ENCODE measurements around the gene TNP2. TPM values are rescaled to one million over a fixed set of nuclear protein-coding genes. Genes with fewer than 3 reads are reported as not detected.

The TNP2 gene
- total RNA-seq, 4 donors from 2014 or later, result not detected

GRCh38 chr16:11270602-11271162 lies 1.6 kb upstream of the TNP2 start:
- H3K9me3 ChIP-seq, result no peaks in the 10 kb centered on the region
- intact Hi-C loops (cut with DNase I; ENCODE audit: low total_unique reads), result no loop called here
- H3K27me3 ChIP-seq, result no peaks in the 10 kb centered on the region
- TF ChIP-seq CTCF (IDR thresholded peaks at IDR 0.05 in 4 of 5, conservative IDR thresholded peaks at IDR 0.05 in 1 of 5) (no peak), POLR2A (IDR thresholded peaks at IDR 0.05) (no peak)
- no peaks in the 10 kb centered on the region for H3K4me1 ChIP-seq
- no peak overlapping the region for H3K4me3 ChIP-seq
- in situ Hi-C loops (cut with MboI; ENCODE audit: low sequenced_read_pairs in 4 of 4), result no loop called here
- H3K36me3 ChIP-seq, result no peaks in the 10 kb centered on the region
- ATAC-seq (no peak), DNase-seq (no peak)
- no peak overlapping the region for H3K27ac ChIP-seq

GRCh38 chr16:11265124-11265523 lies 4.0 kb downstream of the TNP2 start:
- no peaks in the 10 kb centered on the region for H3K36me3 ChIP-seq
- no peaks in the 10 kb centered on the region for H3K27me3 ChIP-seq
- H3K4me3 ChIP-seq, result no peak overlapping the region
- H3K27ac ChIP-seq, result no peak overlapping the region
- no peaks in the 10 kb centered on the region for H3K4me1 ChIP-seq
- no peaks in the 10 kb centered on the region for H3K9me3 ChIP-seq
- ATAC-seq (no peak), DNase-seq (no peak)
- TF ChIP-seq CTCF (IDR thresholded peaks at IDR 0.05 in 4 of 5, conservative IDR thresholded peaks at IDR 0.05 in 1 of 5), result no peak
- TF ChIP-seq POLR2A (IDR thresholded peaks at IDR 0.05), result no peak
- intact Hi-C loops (cut with DNase I; ENCODE audit: low total_unique reads), result no loop called here
- in situ Hi-C loops (cut with MboI; ENCODE audit: low sequenced_read_pairs in 4 of 4), result loop anchor here in 1 of 4 donors (10.0 kb wide), 1 partner anchor 290 kb away; no protein-coding TSS in a partner anchor

- H3K27ac ChIP-seq, result no peak overlapping the region
- no peak for DNase-seq
- peaks cover 0 to 2% of the 10 kb centered on the region in 2 donors for H3K4me1 ChIP-seq
- intact Hi-C loops (cut with DNase I; ENCODE audit: low total_unique reads) (no loop called here), in situ Hi-C loops (cut with MboI; ENCODE audit: low sequenced_read_pairs in 4 of 4) (loop anchor here (5.0 to 10.0 kb wide), 2 partner anchors 289 to 297 kb away; no protein-coding TSS in a partner anchor)
- H3K36me3 ChIP-seq, result no peaks in the 10 kb centered on the region
- no peaks in the 10 kb centered on the region for H3K9me3 ChIP-seq
- no peak for ATAC-seq
- no peak for TF ChIP-seq CTCF (IDR thresholded peaks at IDR 0.05 in 4 of 5, conservative IDR thresholded peaks at IDR 0.05 in 1 of 5)
- TF ChIP-seq POLR2A (IDR thresholded peaks at IDR 0.05), result no peak
- no peak overlapping the region for H3K4me3 ChIP-seq
- H3K27me3 ChIP-seq, result no peaks in the 10 kb centered on the region
Measured at GRCh38 chr16:11264155-11264832, 4.8 kb downstream of the TNP2 start.

GRCh38 chr16:11263737-11264136 lies 5.4 kb downstream of the TNP2 start:
- Histone ChIP-seq H3K27me3 (no peaks in the 10 kb centered on the region), H3K4me3 (no peak overlapping the region), H3K9me3 (no peaks in the 10 kb centered on the region), H3K27ac (no peak overlapping the region), H3K36me3 (no peaks in the 10 kb centered on the region), H3K4me1 (peaks cover 0 to 5% of the 10 kb centered on the region in 2 donors)
- DNase-seq, result no peak
- ATAC-seq, result no peak
- in situ Hi-C loops (cut with MboI; ENCODE audit: low sequenced_read_pairs in 4 of 4), result loop anchor here (5.0 to 10.0 kb wide), 2 partner anchors 289 to 296 kb away; no protein-coding TSS in a partner anchor
- intact Hi-C loops (cut with DNase I; ENCODE audit: low total_unique reads), result no loop called here
- TF ChIP-seq CTCF (IDR thresholded peaks at IDR 0.05 in 4 of 5, conservative IDR thresholded peaks at IDR 0.05 in 1 of 5) (no peak), POLR2A (IDR thresholded peaks at IDR 0.05) (no peak)
